Stimulated activated CD4-positive, alpha-beta T cell treated with anti-CD3 and anti-CD28 coated beads, Interleukin-15, amount 100 ng/mL, for 48 hours (primary cell): ENCODE measurements around the gene MGAT5B.
"Not testable (repeated sequence)": the region's sequence is repeated elsewhere in the genome, so short reads cannot be mapped to it uniquely, and the experiment has no call there.

Experiments
- DNase-seq, 2 donors: peaks; one replicate each; pipeline ENCODE4 v3.0.0-alpha.2; 2020; ENCODE audit warnings: low read depth in 2 of 2

The MGAT5B gene

GRCh38 chr17:76868176-76868668 lies at the start of gene MGAT5B:
Gene MGAT5B (plus strand): TSS chr17:76868404. CDS start chr17:76869030, 626 bp downstream.
- peak; percentile 43 to 67 for DNase-seq

GRCh38 chr17:76820039-76820438 lies 48.2 kb upstream of the MGAT5B start:
- DNase-seq, result no peak

- no peak for DNase-seq
Observed at GRCh38 chr17:76820561-76820960, 47.6 kb upstream of the MGAT5B start.

GRCh38 chr17:76822184-76822778 lies 45.9 kb upstream of the MGAT5B start:
- DNase-seq, result no peak

- no peak for DNase-seq
Observed at GRCh38 chr17:76824093-76824492, 44.1 kb upstream of the MGAT5B start.

- DNase-seq, result no peak
Observed at GRCh38 chr17:76826330-76827068, 41.7 kb upstream of the MGAT5B start.

GRCh38 chr17:76827736-76828135 lies 40.5 kb upstream of the MGAT5B start:
- no peak for DNase-seq

- DNase-seq, result no peak
Observed at GRCh38 chr17:76830987-76831715, 37.1 kb upstream of the MGAT5B start.

- DNase-seq, result no peak
Observed at GRCh38 chr17:76833034-76833644, 35.1 kb upstream of the MGAT5B start.

GRCh38 chr17:76833747-76834146 lies 34.5 kb upstream of the MGAT5B start:
- no peak for DNase-seq

GRCh38 chr17:76834870-76835269 lies 33.3 kb upstream of the MGAT5B start:
- DNase-seq, result no peak

GRCh38 chr17:76840443-76840767 lies 27.8 kb upstream of the MGAT5B start:
- no peak for DNase-seq

GRCh38 chr17:76840884-76841775 lies 27.1 kb upstream of the MGAT5B start:
- no peak for DNase-seq

- DNase-seq, result no peak
Observed at GRCh38 chr17:76841776-76842405, 26.3 kb upstream of the MGAT5B start.

- DNase-seq, result not testable (repeated sequence)
Observed at GRCh38 chr17:76843068-76843467, 25.1 kb upstream of the MGAT5B start.

GRCh38 chr17:76843703-76844484 lies 24.3 kb upstream of the MGAT5B start:
- DNase-seq, result no peak

GRCh38 chr17:76844485-76844829 lies 23.7 kb upstream of the MGAT5B start:
- no peak for DNase-seq

- no peak for DNase-seq
Observed at GRCh38 chr17:76844846-76845245, 23.4 kb upstream of the MGAT5B start.

- DNase-seq, result no peak
Observed at GRCh38 chr17:76845541-76846017, 22.6 kb upstream of the MGAT5B start.

GRCh38 chr17:76847031-76847430 lies 21.2 kb upstream of the MGAT5B start:
- DNase-seq, result no peak
